ENCODE data around the gene YJEFN3.

DNA sequence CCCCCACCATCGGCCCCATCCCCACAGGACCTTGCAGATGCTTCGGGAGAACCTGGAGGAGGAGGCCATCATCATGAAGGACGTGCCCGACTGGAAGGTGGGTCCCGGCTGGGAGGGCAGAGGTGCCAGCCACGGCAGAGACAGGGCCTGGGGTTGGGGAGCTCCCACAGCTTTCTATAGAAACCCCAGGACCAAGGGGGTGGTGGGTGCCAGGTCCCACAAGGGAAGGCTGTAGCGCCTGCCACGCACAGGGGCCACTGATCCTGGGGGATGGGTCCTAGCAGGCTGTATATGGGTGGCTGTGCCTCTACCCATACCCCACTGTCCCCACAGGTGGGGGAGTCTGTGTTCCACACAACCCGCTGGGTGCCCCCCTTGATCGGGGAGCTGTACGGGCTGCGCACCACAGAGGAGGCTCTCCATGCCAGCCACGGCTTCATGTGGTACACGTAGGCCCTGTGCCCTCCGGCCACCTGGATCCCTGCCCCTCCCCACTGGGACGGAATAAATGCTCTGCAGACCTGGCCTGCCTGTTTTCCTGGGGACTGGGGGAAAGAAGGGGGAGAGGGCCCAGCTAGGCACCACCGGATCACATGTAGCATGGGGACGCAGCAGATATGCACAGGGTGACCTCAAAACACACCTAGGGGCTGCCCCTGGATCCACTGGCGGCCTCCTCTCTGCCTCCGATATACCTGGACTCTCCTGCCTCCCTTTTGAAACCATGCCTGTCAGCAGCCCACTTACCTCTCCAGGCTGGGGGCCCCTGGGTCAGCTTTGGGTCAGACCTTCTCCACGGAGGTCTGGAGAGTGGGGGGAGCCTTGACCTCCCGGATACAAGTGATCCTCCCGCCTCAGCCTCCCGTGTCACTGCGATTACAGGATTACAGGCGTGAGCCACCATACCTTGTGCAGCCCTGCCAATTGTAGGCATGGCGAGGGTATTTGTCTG, 761 bp upstream of the YJEFN3 start:
- TF ChIP-seq ZNF274 (IDR thresholded peaks at IDR 0.05; ENCODE audit: borderline replicate concordance, extremely low read depth, low read length) (no peak), EZH2 (IDR thresholded peaks at IDR 0.05; ENCODE audit: low read depth, low read length, severe bottlenecking) (no peak), EP300 (IDR thresholded peaks at IDR 0.05; ENCODE audit: borderline replicate concordance in 1 of 2, low read depth in 2 of 2, low read length in 2 of 2) (no peak), TEAD4 (IDR thresholded peaks at IDR 0.05; ENCODE audit: low read depth, low read length) (no peak), SUZ12 (IDR thresholded peaks at IDR 0.05; ENCODE audit: low read length) (no peak), CTCF (IDR thresholded peaks at IDR 0.05; ENCODE audit: control extremely low read depth in 1 of 3, insufficient read depth in 1 of 3, low read depth in 1 of 3, low read length in 3 of 3) (no peak), RFX5 (IDR thresholded peaks at IDR 0.05; ENCODE audit: borderline replicate concordance, low read depth, low read length) (no peak)

Measured in H1 (cell line).